ENCODE data around the gene MAML3. TPM values are rescaled to one million over a fixed set of nuclear protein-coding genes. Genes with fewer than 3 reads are reported as not detected.

Gene MAML3
- polyA plus RNA-seq, 2 donors = 3.7 to 3.8 TPM

DNA sequence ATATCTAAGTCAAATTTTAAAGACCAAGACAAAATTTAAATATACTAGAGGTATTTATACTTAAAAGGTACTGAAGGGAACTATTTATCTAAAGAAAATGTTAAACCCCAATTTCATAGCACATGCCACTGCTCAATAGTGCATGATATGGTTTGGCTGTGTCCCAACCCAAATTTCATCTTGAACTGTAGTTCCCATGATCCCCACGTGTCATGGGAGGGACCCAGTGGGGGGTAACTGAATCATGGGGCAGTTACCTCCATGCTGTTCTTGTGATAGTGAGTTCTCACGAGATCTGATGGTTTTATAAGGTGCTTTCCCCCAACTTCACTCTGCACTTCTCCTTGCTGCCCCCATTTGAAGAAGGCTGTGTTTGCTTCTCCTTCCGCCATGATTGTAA lies 32.3 kb downstream of the MAML3 start:
- H3K4me3 ChIP-seq (ENCODE audit: low read depth in 1 of 2, low read length in 2 of 2) = no peak overlapping the region
- H3K36me3 ChIP-seq (ENCODE audit: control insufficient read depth in 2 of 2, insufficient read depth in 2 of 2, low read length in 1 of 2) = no peaks in the 10 kb centered on the region
- 87% methylated on average over 3 of the region's 3 CpGs for WGBS, 2 donors
- H3K9me3 ChIP-seq (ENCODE audit: control insufficient read depth in 2 of 2, insufficient read depth in 1 of 2, low read depth in 1 of 2, low read length in 1 of 2) = no peaks in the 10 kb centered on the region
- no peak overlapping the region for H3K27ac ChIP-seq (ENCODE audit: low read depth in 2 of 2, low read length in 1 of 2)
- H3K4me1 ChIP-seq (ENCODE audit: control insufficient read depth in 2 of 2, insufficient read depth in 2 of 2, low read length in 1 of 2) = no peaks in the 10 kb centered on the region
- no peaks in the 10 kb centered on the region for H3K27me3 ChIP-seq (ENCODE audit: control insufficient read depth in 1 of 2, insufficient read depth in 2 of 2, low read length in 2 of 2)

DNA sequence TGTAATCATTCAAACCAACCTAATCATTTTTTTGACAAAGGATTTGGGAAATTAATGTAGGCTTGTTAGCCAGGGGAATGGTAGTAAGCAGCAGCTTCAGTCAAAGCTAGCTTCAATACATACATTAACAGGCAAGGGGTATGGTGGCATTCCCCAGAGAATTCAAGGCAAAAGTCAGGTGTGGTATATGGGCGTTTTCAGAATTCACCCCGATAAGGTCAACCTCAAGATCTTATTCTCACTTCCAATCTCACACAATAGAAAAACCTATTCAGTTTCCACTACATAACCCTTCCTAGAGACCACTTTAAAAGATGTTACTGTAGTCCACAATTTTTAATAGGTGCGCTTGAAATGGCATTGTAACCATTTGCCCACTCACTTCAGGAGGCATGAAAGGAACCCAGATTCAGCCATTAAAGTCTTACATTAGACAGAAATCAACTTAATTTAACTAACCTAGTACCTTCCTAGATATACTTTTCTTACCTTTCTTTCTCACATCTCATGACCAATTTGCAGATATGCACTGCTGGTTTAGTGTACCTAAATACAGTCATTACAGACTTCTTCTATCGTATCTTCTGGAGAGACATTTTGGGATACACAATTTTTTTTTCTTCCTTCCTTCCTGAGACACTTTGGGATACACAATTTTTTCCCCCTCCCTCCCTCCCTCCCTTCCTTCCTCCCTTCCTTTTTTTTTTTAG lies 34.9 kb downstream of the MAML3 start:
- no peaks in the 10 kb centered on the region for H3K27me3 ChIP-seq (ENCODE audit: control insufficient read depth in 1 of 2, insufficient read depth in 2 of 2, low read length in 2 of 2)
- H3K4me1 ChIP-seq (ENCODE audit: control insufficient read depth in 2 of 2, insufficient read depth in 2 of 2, low read length in 1 of 2) = no peaks in the 10 kb centered on the region
- WGBS, 2 donors = 93% methylated on average over 4 of the region's 4 CpGs
- H3K4me3 ChIP-seq (ENCODE audit: low read depth in 1 of 2, low read length in 2 of 2) = no peak overlapping the region
- no peak overlapping the region for H3K27ac ChIP-seq (ENCODE audit: low read depth in 2 of 2, low read length in 1 of 2)
- no peaks in the 10 kb centered on the region for H3K36me3 ChIP-seq (ENCODE audit: control insufficient read depth in 2 of 2, insufficient read depth in 2 of 2, low read length in 1 of 2)
- H3K9me3 ChIP-seq (ENCODE audit: control insufficient read depth in 2 of 2, insufficient read depth in 1 of 2, low read depth in 1 of 2, low read length in 1 of 2) = no peaks in the 10 kb centered on the region

DNA sequence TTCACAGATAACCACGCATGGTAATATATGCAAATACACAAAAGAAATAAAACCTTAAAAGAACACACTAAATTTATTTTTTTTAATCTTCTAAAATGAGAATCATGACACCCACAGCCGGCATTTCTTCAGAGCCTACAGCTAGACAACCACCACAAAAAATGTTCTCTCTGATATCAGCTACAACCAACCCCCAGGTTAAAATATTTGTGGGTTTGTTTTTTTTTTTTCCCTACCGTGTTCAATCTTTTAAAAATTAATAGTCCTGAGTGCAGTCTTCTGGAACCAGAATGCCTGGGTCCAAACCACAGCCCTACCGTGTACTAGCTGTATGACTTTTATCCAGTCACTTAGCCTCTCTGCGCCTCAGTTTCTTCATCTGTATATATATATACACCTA lies 36.0 kb downstream of the MAML3 start:
- Histone ChIP-seq H3K27ac (ENCODE audit: low read depth in 2 of 2, low read length in 1 of 2) (no peak overlapping the region), H3K4me3 (ENCODE audit: low read depth in 1 of 2, low read length in 2 of 2) (no peak overlapping the region), H3K27me3 (ENCODE audit: control insufficient read depth in 1 of 2, insufficient read depth in 2 of 2, low read length in 2 of 2) (no peaks in the 10 kb centered on the region), H3K9me3 (ENCODE audit: control insufficient read depth in 2 of 2, insufficient read depth in 1 of 2, low read depth in 1 of 2, low read length in 1 of 2) (no peaks in the 10 kb centered on the region), H3K4me1 (ENCODE audit: control insufficient read depth in 2 of 2, insufficient read depth in 2 of 2, low read length in 1 of 2) (no peaks in the 10 kb centered on the region), H3K36me3 (ENCODE audit: control insufficient read depth in 2 of 2, insufficient read depth in 2 of 2, low read length in 1 of 2) (no peaks in the 10 kb centered on the region)
- WGBS, 2 donors = 93 to 95% methylated on average over 5 of the region's 5 CpGs

- Histone ChIP-seq H3K4me1 (ENCODE audit: control insufficient read depth in 2 of 2, insufficient read depth in 2 of 2, low read length in 1 of 2) (no peaks in the 10 kb centered on the region), H3K27ac (ENCODE audit: low read depth in 2 of 2, low read length in 1 of 2) (no peak overlapping the region), H3K9me3 (ENCODE audit: control insufficient read depth in 2 of 2, insufficient read depth in 1 of 2, low read depth in 1 of 2, low read length in 1 of 2) (no peaks in the 10 kb centered on the region), H3K36me3 (ENCODE audit: control insufficient read depth in 2 of 2, insufficient read depth in 2 of 2, low read length in 1 of 2) (no peaks in the 10 kb centered on the region), H3K27me3 (ENCODE audit: control insufficient read depth in 1 of 2, insufficient read depth in 2 of 2, low read length in 2 of 2) (no peaks in the 10 kb centered on the region), H3K4me3 (ENCODE audit: low read depth in 1 of 2, low read length in 2 of 2) (no peak overlapping the region)
- WGBS, 2 donors = 73 to 83% methylated on average over 4 of the region's 4 CpGs
These were observed 37.4 kb downstream of the MAML3 start for GRCh38 chr4:140116442-140117104.

GRCh38 chr4:140115140-140115539 lies 38.8 kb downstream of the MAML3 start:
- no peaks in the 10 kb centered on the region for H3K4me1 ChIP-seq (ENCODE audit: control insufficient read depth in 2 of 2, insufficient read depth in 2 of 2, low read length in 1 of 2)
- H3K27ac ChIP-seq (ENCODE audit: low read depth in 2 of 2, low read length in 1 of 2) = no peak overlapping the region
- no peaks in the 10 kb centered on the region for H3K27me3 ChIP-seq (ENCODE audit: control insufficient read depth in 1 of 2, insufficient read depth in 2 of 2, low read length in 2 of 2)
- H3K4me3 ChIP-seq (ENCODE audit: low read depth in 1 of 2, low read length in 2 of 2) = no peak overlapping the region
- H3K9me3 ChIP-seq (ENCODE audit: control insufficient read depth in 2 of 2, insufficient read depth in 1 of 2, low read depth in 1 of 2, low read length in 1 of 2) = no peaks in the 10 kb centered on the region
- no peaks in the 10 kb centered on the region for H3K36me3 ChIP-seq (ENCODE audit: control insufficient read depth in 2 of 2, insufficient read depth in 2 of 2, low read length in 1 of 2)

- no peaks in the 10 kb centered on the region for H3K36me3 ChIP-seq (ENCODE audit: control insufficient read depth in 2 of 2, insufficient read depth in 2 of 2, low read length in 1 of 2)
- H3K27ac ChIP-seq (ENCODE audit: low read depth in 2 of 2, low read length in 1 of 2) = no peak overlapping the region
These were observed 40.3 kb downstream of the MAML3 start for GRCh38 chr4:140113653-140114052.

DNA sequence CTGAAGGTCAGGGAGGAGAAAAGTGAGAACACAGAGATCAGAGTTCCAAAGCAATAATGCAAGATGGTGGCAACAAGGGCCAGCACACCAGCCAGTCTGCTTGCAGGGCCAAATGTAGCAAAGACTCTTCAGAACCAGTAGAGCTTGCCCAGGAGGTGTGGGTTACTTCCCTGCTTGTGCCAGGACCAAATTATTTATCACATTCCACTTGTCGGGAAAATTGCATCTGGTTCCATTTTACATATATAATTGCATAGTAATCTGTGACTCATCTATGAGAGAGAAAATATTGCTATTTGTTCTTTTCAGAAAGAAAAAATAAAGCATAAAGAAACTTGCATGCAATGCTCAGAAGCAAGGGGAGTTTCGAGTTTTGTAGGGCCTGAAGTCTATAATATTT lies 41.4 kb downstream of the MAML3 start:
- no peak overlapping the region for H3K27ac ChIP-seq (ENCODE audit: low read depth in 2 of 2, low read length in 1 of 2)
- no peaks in the 10 kb centered on the region for H3K36me3 ChIP-seq (ENCODE audit: control insufficient read depth in 2 of 2, insufficient read depth in 2 of 2, low read length in 1 of 2)
- H3K4me1 ChIP-seq (ENCODE audit: control insufficient read depth in 2 of 2, insufficient read depth in 2 of 2, low read length in 1 of 2) = peaks cover 0 to 4% of the 10 kb centered on the region in 2 donors
- WGBS, 2 donors = 68 to 69% methylated on average over 2 of the region's 2 CpGs
- no peak overlapping the region for H3K4me3 ChIP-seq (ENCODE audit: low read depth in 1 of 2, low read length in 2 of 2)
- H3K27me3 ChIP-seq (ENCODE audit: control insufficient read depth in 1 of 2, insufficient read depth in 2 of 2, low read length in 2 of 2) = no peaks in the 10 kb centered on the region
- no peaks in the 10 kb centered on the region for H3K9me3 ChIP-seq (ENCODE audit: control insufficient read depth in 2 of 2, insufficient read depth in 1 of 2, low read depth in 1 of 2, low read length in 1 of 2)

More at GRCh38 chr4:140113653-140114052, 40.3 kb downstream of the MAML3 start:
- Histone ChIP-seq H3K4me3 (ENCODE audit: low read depth in 1 of 2, low read length in 2 of 2) (no peak overlapping the region), H3K4me1 (ENCODE audit: control insufficient read depth in 2 of 2, insufficient read depth in 2 of 2, low read length in 1 of 2) (peaks cover 0 to under 1% of the 10 kb centered on the region in 2 donors), H3K27me3 (ENCODE audit: control insufficient read depth in 1 of 2, insufficient read depth in 2 of 2, low read length in 2 of 2) (no peaks in the 10 kb centered on the region), H3K9me3 (ENCODE audit: control insufficient read depth in 2 of 2, insufficient read depth in 1 of 2, low read depth in 1 of 2, low read length in 1 of 2) (no peaks in the 10 kb centered on the region)
- whole genome bisulfite sequencing, 2 donors = 67 to 81% methylated on average over 2 of the region's 2 CpGs

DNA sequence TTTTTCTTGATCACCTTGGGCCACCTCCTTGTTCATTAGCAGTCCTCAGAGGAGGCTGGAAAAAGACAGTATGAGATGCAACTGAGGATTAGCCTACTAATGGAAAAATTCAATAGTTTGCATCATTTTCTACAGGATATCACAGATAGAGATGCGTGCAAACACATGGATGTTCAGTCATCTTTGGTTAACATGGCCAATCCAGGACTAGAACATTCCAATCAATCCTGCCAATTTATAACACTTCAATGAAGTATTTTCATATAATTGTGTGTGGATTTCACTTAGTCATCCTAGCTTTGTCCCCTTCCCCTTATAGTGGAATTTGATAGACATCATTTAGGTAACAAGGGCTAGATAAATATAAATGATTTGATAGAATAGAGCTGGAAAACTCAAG lies 42.7 kb downstream of the MAML3 start:
- no peaks in the 10 kb centered on the region for H3K27me3 ChIP-seq (ENCODE audit: control insufficient read depth in 1 of 2, insufficient read depth in 2 of 2, low read length in 2 of 2)
- H3K36me3 ChIP-seq (ENCODE audit: control insufficient read depth in 2 of 2, insufficient read depth in 2 of 2, low read length in 1 of 2) = no peaks in the 10 kb centered on the region
- H3K9me3 ChIP-seq (ENCODE audit: control insufficient read depth in 2 of 2, insufficient read depth in 1 of 2, low read depth in 1 of 2, low read length in 1 of 2) = no peaks in the 10 kb centered on the region
- peaks cover 0 to 4% of the 10 kb centered on the region in 2 donors for H3K4me1 ChIP-seq (ENCODE audit: control insufficient read depth in 2 of 2, insufficient read depth in 2 of 2, low read length in 1 of 2)
- no peak overlapping the region for H3K4me3 ChIP-seq (ENCODE audit: low read depth in 1 of 2, low read length in 2 of 2)
- no peak overlapping the region for H3K27ac ChIP-seq (ENCODE audit: low read depth in 2 of 2, low read length in 1 of 2)
- 87 to 97% methylated on average over 1 of the region's 1 CpG for WGBS, 2 donors

- no peaks in the 10 kb centered on the region for H3K27me3 ChIP-seq (ENCODE audit: control insufficient read depth in 1 of 2, insufficient read depth in 2 of 2, low read length in 2 of 2)
- WGBS, 2 donors = 74% methylated on average over 3 of the region's 3 CpGs
- no peaks in the 10 kb centered on the region for H3K9me3 ChIP-seq (ENCODE audit: control insufficient read depth in 2 of 2, insufficient read depth in 1 of 2, low read depth in 1 of 2, low read length in 1 of 2)
- H3K36me3 ChIP-seq (ENCODE audit: control insufficient read depth in 2 of 2, insufficient read depth in 2 of 2, low read length in 1 of 2) = no peaks in the 10 kb centered on the region
- H3K27ac ChIP-seq (ENCODE audit: low read depth in 2 of 2, low read length in 1 of 2) = no peak overlapping the region
- H3K4me3 ChIP-seq (ENCODE audit: low read depth in 1 of 2, low read length in 2 of 2) = no peak overlapping the region
- H3K4me1 ChIP-seq (ENCODE audit: control insufficient read depth in 2 of 2, insufficient read depth in 2 of 2, low read length in 1 of 2) = peaks cover 0 to 4% of the 10 kb centered on the region in 2 donors
These were observed 43.3 kb downstream of the MAML3 start for GRCh38 chr4:140110542-140111215.
